Stimulated activated CD4-positive, alpha-beta T cell treated with anti-CD3 and anti-CD28 coated beads, Interleukin-1b, Interleukin-23, amount 100 ng/mL, for 24 hours (primary cell): ENCODE data around the gene ZBTB8A.
"Not testable (repeated sequence)": the region's sequence is repeated elsewhere in the genome, so short reads cannot be mapped to it uniquely, and the experiment has no call there.

Source experiments
- DNase-seq, 4 experiments: peaks; one replicate each; pipeline ENCODE4 v3.0.0-alpha.2; 2020; ENCODE audit warnings: low read depth in 4 of 4, low spot score in 1 of 4

The ZBTB8A gene

GRCh38 chr1:32538887-32539583 lies at the start of gene ZBTB8A:
Gene ZBTB8A, plus strand, starts transcription at chr1:32539427. Its CDS starts 53,505 bp downstream, at chr1:32592932.
- DNase-seq, result no peak

- DNase-seq, result no peak
Measured at GRCh38 chr1:32489774-32490454, 49.3 kb upstream of the ZBTB8A start.

- no peak for DNase-seq
Measured at GRCh38 chr1:32491386-32491785, 47.8 kb upstream of the ZBTB8A start.

GRCh38 chr1:32494196-32494595 lies 45.0 kb upstream of the ZBTB8A start:
- DNase-seq, result no peak

- DNase-seq, result no peak
Measured at GRCh38 chr1:32494711-32495337, 44.4 kb upstream of the ZBTB8A start.

- no peak for DNase-seq
Measured at GRCh38 chr1:32496127-32496526, 43.1 kb upstream of the ZBTB8A start.

GRCh38 chr1:32498751-32499150 lies 40.5 kb upstream of the ZBTB8A start:
- DNase-seq, result no peak

GRCh38 chr1:32500387-32501209 lies 38.6 kb upstream of the ZBTB8A start:
- peak in 2 of 4 experiments; percentile 4 to 28 for DNase-seq

GRCh38 chr1:32501865-32502264 lies 37.4 kb upstream of the ZBTB8A start:
- no peak for DNase-seq

GRCh38 chr1:32503153-32503552 lies 36.1 kb upstream of the ZBTB8A start:
- DNase-seq, result no peak

GRCh38 chr1:32507021-32507420 lies 32.2 kb upstream of the ZBTB8A start:
- DNase-seq, result no peak

GRCh38 chr1:32508761-32509160 lies 30.5 kb upstream of the ZBTB8A start:
- DNase-seq, result no peak

GRCh38 chr1:32509939-32510338 lies 29.3 kb upstream of the ZBTB8A start:
- DNase-seq, result no peak

- no peak for DNase-seq
Measured at GRCh38 chr1:32516402-32516801, 22.8 kb upstream of the ZBTB8A start.

- no peak for DNase-seq
Measured at GRCh38 chr1:32518976-32519375, 20.3 kb upstream of the ZBTB8A start.

GRCh38 chr1:32521165-32521564 lies 18.1 kb upstream of the ZBTB8A start:
- no peak for DNase-seq

GRCh38 chr1:32525053-32525452 lies 14.2 kb upstream of the ZBTB8A start:
- no peak for DNase-seq

GRCh38 chr1:32525661-32526444 lies 13.4 kb upstream of the ZBTB8A start:
- no peak for DNase-seq

GRCh38 chr1:32528550-32528949 lies 10.7 kb upstream of the ZBTB8A start:
- DNase-seq, result not testable (repeated sequence)

GRCh38 chr1:32533792-32534327 lies 5.4 kb upstream of the ZBTB8A start:
- DNase-seq, result no peak
